WTC11 (cell line): ENCODE results near the gene MAGEB17. TPM values are rescaled to one million over a fixed set of nuclear protein-coding genes. Genes with fewer than 3 reads are reported as not detected.

Source experiments
- ATAC-seq: fragments of 200-7000 bp; cut with Tn5 transposase; 2 replicates; pipeline ENCODE4 v1.10.0; 2021; ENCODE audit warnings: mild to moderate bottlenecking, moderate library complexity
- CTCF ChIA-PET: fragments of 300-600 bp; sonication (Branson Sonifier 250); formaldehyde crosslinking; loops from one replicate; lab custom pipeline; 2021; ENCODE audit warnings: antibody characterized with exemption; lab: Charles Lee
- POLR2A ChIA-PET: fragments of 350-600 bp; sonication (Branson Sonifier 250); formaldehyde crosslinking; loops from one replicate; lab custom pipeline; 2021; ENCODE audit warnings: antibody characterized with exemption; lab: Charles Lee
- DNase-seq: peaks from one replicate; pipeline ENCODE4 v3.0.0; 2021; ENCODE audit warnings: low spot score
- H3K27ac Mint-ChIP-seq: 2 replicates; pipeline ENCODE4 v1.8.0; 2021; ENCODE audit warnings: mixed read lengths
- H3K27me3 Mint-ChIP-seq: 2 replicates; pipeline ENCODE4 v1.8.0; 2021; ENCODE audit warnings: low read depth, mild to moderate bottlenecking, moderate library complexity, mixed read lengths
- H3K36me3 Mint-ChIP-seq: 2 replicates; pipeline ENCODE4 v1.8.0; 2021; ENCODE audit warnings: mixed read lengths
- H3K4me1 Mint-ChIP-seq: 2 replicates; pipeline ENCODE4 v1.8.0; 2022; ENCODE audit warnings: mixed read lengths
- H3K4me3 Mint-ChIP-seq: 2 replicates; pipeline ENCODE4 v1.8.0; 2021; ENCODE audit warnings: mild to moderate bottlenecking, moderate library complexity, mixed read lengths
- H3K9me3 Mint-ChIP-seq: 2 replicates; pipeline ENCODE4 v1.8.0; 2021; ENCODE audit warnings: mixed read lengths
- CBFB ChIP-seq: sonication (generic); formaldehyde crosslinking; IDR thresholded peaks from 2 replicates; pipeline ENCODE4 v1.8.1; 2022; ENCODE audit warnings: mild to moderate bottlenecking, low read depth, missing genetic modification reagents
- ELF4 ChIP-seq: sonication (generic); formaldehyde crosslinking; IDR thresholded peaks from 2 replicates; pipeline ENCODE4 v1.8.1; 2022; ENCODE audit warnings: low read depth, mild to moderate bottlenecking, moderate library complexity, missing genetic modification reagents
- EMX1 ChIP-seq: fragments of 250-450 bp; sonication (Bioruptor Pico); IDR thresholded peaks from 2 replicates; pipeline ENCODE4 v1.8.0; 2021; ENCODE audit warnings: mild to moderate bottlenecking
- GABPB1 ChIP-seq: sonication (generic); formaldehyde crosslinking; IDR thresholded peaks from 2 replicates; pipeline ENCODE4 v1.8.1; 2023; ENCODE audit warnings: mild to moderate bottlenecking, missing genetic modification reagents
- GTF2I ChIP-seq: fragments of 250-450 bp; sonication (Bioruptor Pico); conservative IDR thresholded peaks from 2 replicates; pipeline ENCODE4 v1.4.0; 2021; ENCODE audit warnings: mild to moderate bottlenecking
- JUN ChIP-seq: sonication (generic); formaldehyde crosslinking; IDR thresholded peaks from 2 replicates; pipeline ENCODE4 v1.8.0; 2023; ENCODE audit warnings: mild to moderate bottlenecking, missing genetic modification reagents
- NFATC4 ChIP-seq: fragments of 250-450 bp; sonication (Bioruptor Pico); IDR thresholded peaks from 2 replicates; pipeline ENCODE4 v1.9.0; 2021; ENCODE audit warnings: mild to moderate bottlenecking
- NFE2L1 ChIP-seq: sonication (generic); formaldehyde crosslinking; IDR thresholded peaks from 2 replicates; pipeline ENCODE4 v1.8.1; 2023; ENCODE audit warnings: missing genetic modification reagents
- RELA ChIP-seq: sonication (generic); formaldehyde crosslinking; IDR thresholded peaks from 2 replicates; pipeline ENCODE4 v1.8.1; 2022; ENCODE audit warnings: missing genetic modification reagents, mild to moderate bottlenecking, borderline replicate concordance
- SMAD3 ChIP-seq: sonication (generic); formaldehyde crosslinking; IDR thresholded peaks from 2 replicates; pipeline ENCODE4 v1.8.0; 2022; ENCODE audit warnings: missing genetic modification reagents, mild to moderate bottlenecking, borderline replicate concordance
- SOX15 ChIP-seq: fragments of 250-450 bp; sonication (Bioruptor Pico); IDR thresholded peaks from 2 replicates; pipeline ENCODE4 v1.9.0; 2021; ENCODE audit warnings: mild to moderate bottlenecking
- SP1 ChIP-seq: sonication (generic); formaldehyde crosslinking; conservative IDR thresholded peaks from 2 replicates; pipeline ENCODE4 v1.8.1; 2022; ENCODE audit warnings: missing genetic modification reagents
- ZNF219 ChIP-seq: sonication (generic); formaldehyde crosslinking; IDR thresholded peaks from 2 replicates; pipeline ENCODE4 v1.8.0; 2023; ENCODE audit warnings: missing genetic modification reagents, mild to moderate bottlenecking, borderline replicate concordance
- ZNF671 ChIP-seq: fragments of 250-450 bp; sonication (Bioruptor Pico); IDR thresholded peaks from 2 replicates; pipeline ENCODE4 v1.8.0; 2021; ENCODE audit warnings: mild to moderate bottlenecking
- total RNA-seq: library from RNA; stranded (reverse); gene quantifications from 3 replicates; pipeline ENCODE4 v1.2.3, GENCODE V29; 2021
- TF ChIP-seq, protein P1 (sequence below): fragments of 250-450 bp; sonication (Bioruptor Pico); IDR thresholded peaks from 2 replicates; pipeline ENCODE4 v1.9.0; 2021; ENCODE audit warnings: moderate library complexity, mild to moderate bottlenecking, inconsistent platforms, borderline replicate concordance
- TF ChIP-seq, protein P2 (sequence below): sonication (generic); formaldehyde crosslinking; IDR thresholded peaks from 2 replicates; pipeline ENCODE4 v1.8.0; 2022; ENCODE audit warnings: mild to moderate bottlenecking, missing genetic modification reagents
- TF ChIP-seq, protein P3 (sequence below): sonication (generic); formaldehyde crosslinking; IDR thresholded peaks from 2 replicates; pipeline ENCODE4 v1.8.1; 2023; ENCODE audit warnings: mild to moderate bottlenecking, missing genetic modification reagents
- TF ChIP-seq, protein P4 (sequence below): sonication (generic); formaldehyde crosslinking; IDR thresholded peaks from 2 replicates; pipeline ENCODE4 v1.8.1; 2023; ENCODE audit warnings: mild to moderate bottlenecking, missing genetic modification reagents, moderate library complexity
- TF ChIP-seq, protein P5 (sequence below): sonication (generic); formaldehyde crosslinking; IDR thresholded peaks from 2 replicates; pipeline ENCODE4 v1.8.1; 2022; ENCODE audit warnings: mild to moderate bottlenecking, missing genetic modification reagents, moderate library complexity, borderline replicate concordance
- TF ChIP-seq, protein P6 (sequence below): fragments of 200-600 bp; IDR thresholded peaks from 2 replicates; pipeline ENCODE4 v1.8.0; 2022; ENCODE audit warnings: antibody characterized with exemption

MAGEB17 gene
- total RNA-seq, 1 experiment from 2014 or later = 0.63 TPM

DNA sequence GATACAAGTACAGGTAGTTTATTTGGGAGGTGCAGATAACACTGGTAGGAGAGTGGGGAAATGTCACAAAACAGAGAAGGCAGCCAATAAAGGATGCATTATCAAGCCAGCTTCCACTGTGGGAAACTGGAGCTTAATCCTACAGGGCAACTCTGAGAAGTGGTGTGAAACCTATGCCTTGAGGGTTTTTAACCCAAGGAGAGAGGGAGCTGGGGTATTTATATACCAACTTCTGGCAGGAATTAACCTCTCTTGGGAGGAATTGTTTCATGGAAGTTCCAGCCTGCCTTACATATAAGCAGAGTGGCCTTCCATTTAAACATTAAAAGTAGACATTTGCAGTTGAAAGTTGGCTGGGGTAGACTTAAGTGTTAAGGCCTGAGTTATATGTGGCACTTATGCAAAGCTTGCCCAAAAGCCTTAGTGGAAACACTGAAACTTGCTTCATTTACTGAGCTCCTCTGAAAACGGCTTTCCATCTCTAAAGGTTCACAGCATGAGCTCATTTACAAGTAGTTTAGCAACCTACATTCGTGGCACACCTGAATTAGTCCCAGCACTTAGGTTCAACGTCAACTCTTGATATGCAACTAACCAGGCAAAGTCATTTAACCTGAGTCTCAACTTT, 19.2 kb downstream of the MAGEB17 start:
- ChIA-PET CTCF (no interaction called here), POLR2A (no interaction called here)
- no peak for TF ChIP-seq ZNF671 (CRISPR knock-in tag)
- no peak for TF ChIP-seq JUN (CRISPR knock-in tag)
- TF ChIP-seq, protein P1, sequence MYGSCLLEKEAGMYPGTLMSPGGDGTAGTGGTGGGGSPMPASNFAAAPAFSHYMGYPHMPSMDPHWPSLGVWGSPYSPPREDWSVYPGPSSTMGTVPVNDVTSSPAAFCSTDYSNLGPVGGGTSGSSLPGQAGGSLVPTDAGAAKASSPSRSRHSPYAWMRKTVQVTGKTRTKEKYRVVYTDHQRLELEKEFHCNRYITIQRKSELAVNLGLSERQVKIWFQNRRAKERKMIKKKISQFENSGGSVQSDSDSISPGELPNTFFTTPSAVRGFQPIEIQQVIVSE (CRISPR knock-in tag) = no peak
- TF ChIP-seq, protein P2, sequence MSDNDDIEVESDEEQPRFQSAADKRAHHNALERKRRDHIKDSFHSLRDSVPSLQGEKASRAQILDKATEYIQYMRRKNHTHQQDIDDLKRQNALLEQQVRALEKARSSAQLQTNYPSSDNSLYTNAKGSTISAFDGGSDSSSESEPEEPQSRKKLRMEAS (CRISPR knock-in tag) = no peak
- TF ChIP-seq, protein P3, sequence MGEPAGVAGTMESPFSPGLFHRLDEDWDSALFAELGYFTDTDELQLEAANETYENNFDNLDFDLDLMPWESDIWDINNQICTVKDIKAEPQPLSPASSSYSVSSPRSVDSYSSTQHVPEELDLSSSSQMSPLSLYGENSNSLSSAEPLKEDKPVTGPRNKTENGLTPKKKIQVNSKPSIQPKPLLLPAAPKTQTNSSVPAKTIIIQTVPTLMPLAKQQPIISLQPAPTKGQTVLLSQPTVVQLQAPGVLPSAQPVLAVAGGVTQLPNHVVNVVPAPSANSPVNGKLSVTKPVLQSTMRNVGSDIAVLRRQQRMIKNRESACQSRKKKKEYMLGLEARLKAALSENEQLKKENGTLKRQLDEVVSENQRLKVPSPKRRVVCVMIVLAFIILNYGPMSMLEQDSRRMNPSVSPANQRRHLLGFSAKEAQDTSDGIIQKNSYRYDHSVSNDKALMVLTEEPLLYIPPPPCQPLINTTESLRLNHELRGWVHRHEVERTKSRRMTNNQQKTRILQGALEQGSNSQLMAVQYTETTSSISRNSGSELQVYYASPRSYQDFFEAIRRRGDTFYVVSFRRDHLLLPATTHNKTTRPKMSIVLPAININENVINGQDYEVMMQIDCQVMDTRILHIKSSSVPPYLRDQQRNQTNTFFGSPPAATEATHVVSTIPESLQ = no peak
- no peak for TF ChIP-seq NFE2L1 (CRISPR knock-in tag)
- no peak for TF ChIP-seq SP1 (CRISPR knock-in tag)
- no peak for TF ChIP-seq RELA (CRISPR knock-in tag)
- TF ChIP-seq EMX1 = no peak
- TF ChIP-seq, protein P4, sequence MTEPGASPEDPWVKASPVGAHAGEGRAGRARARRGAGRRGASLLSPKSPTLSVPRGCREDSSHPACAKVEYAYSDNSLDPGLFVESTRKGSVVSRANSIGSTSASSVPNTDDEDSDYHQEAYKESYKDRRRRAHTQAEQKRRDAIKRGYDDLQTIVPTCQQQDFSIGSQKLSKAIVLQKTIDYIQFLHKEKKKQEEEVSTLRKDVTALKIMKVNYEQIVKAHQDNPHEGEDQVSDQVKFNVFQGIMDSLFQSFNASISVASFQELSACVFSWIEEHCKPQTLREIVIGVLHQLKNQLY (CRISPR knock-in tag) = no peak
- no peak for TF ChIP-seq CBFB
- TF ChIP-seq ZNF219 (CRISPR knock-in tag) = no peak
- no peak for TF ChIP-seq NFATC4 (CRISPR knock-in tag)
- no peak for TF ChIP-seq GTF2I (CRISPR knock-in tag)
- no peak for TF ChIP-seq GABPB1 (CRISPR knock-in tag)
- TF ChIP-seq, protein P5, sequence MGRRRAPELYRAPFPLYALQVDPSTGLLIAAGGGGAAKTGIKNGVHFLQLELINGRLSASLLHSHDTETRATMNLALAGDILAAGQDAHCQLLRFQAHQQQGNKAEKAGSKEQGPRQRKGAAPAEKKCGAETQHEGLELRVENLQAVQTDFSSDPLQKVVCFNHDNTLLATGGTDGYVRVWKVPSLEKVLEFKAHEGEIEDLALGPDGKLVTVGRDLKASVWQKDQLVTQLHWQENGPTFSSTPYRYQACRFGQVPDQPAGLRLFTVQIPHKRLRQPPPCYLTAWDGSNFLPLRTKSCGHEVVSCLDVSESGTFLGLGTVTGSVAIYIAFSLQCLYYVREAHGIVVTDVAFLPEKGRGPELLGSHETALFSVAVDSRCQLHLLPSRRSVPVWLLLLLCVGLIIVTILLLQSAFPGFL (CRISPR knock-in tag) = no peak
- TF ChIP-seq, protein P6, sequence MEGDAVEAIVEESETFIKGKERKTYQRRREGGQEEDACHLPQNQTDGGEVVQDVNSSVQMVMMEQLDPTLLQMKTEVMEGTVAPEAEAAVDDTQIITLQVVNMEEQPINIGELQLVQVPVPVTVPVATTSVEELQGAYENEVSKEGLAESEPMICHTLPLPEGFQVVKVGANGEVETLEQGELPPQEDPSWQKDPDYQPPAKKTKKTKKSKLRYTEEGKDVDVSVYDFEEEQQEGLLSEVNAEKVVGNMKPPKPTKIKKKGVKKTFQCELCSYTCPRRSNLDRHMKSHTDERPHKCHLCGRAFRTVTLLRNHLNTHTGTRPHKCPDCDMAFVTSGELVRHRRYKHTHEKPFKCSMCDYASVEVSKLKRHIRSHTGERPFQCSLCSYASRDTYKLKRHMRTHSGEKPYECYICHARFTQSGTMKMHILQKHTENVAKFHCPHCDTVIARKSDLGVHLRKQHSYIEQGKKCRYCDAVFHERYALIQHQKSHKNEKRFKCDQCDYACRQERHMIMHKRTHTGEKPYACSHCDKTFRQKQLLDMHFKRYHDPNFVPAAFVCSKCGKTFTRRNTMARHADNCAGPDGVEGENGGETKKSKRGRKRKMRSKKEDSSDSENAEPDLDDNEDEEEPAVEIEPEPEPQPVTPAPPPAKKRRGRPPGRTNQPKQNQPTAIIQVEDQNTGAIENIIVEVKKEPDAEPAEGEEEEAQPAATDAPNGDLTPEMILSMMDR = no peak
- no peak for TF ChIP-seq ELF4 (CRISPR knock-in tag)
- TF ChIP-seq SMAD3 (CRISPR knock-in tag) = no peak
- TF ChIP-seq SOX15 (CRISPR knock-in tag) = no peak
- peaks cover 6% of the 10 kb centered on the region; the same call in 1 of the 2 replicates for H3K9me3 Mint-ChIP-seq
- H3K27me3 Mint-ChIP-seq = peaks cover 3% of the 10 kb centered on the region
- DNase-seq (no peak), ATAC-seq (peak; percentile 76)
- peak overlapping the region; percentile 97 for H3K27ac Mint-ChIP-seq
- peaks cover 70% of the 10 kb centered on the region for H3K4me1 Mint-ChIP-seq
- H3K36me3 Mint-ChIP-seq = peaks cover under 1% of the 10 kb centered on the region; the same call in 1 of the 2 replicates
- H3K4me3 Mint-ChIP-seq = no peak overlapping the region
